ENCODE measurements around the gene MYEOV. TPM values are rescaled to one million over a fixed set of nuclear protein-coding genes. Genes with fewer than 3 reads are reported as not detected.

The MYEOV gene
- total RNA-seq, 4 donors from 2014 or later: 5.7 to 24.6 (median 20.2) TPM

- WGBS, 2 donors: 9 to 13% methylated on average over 7 to 8 of the region's 22 CpGs
- intact Hi-C loops (cut with DNase I): no loop called here
Observed at GRCh38 chr11:69298267-69299022, 4.5 kb downstream of the MYEOV start.

GRCh38 chr11:69299023-69299461, 5.1 kb downstream of the MYEOV start:
- peaks cover 44 to 85% (median 53%) of the 10 kb centered on the region in 3 donors for H3K4me1 ChIP-seq
- H3K27me3 ChIP-seq: no peaks in the 10 kb centered on the region
- H3K27ac ChIP-seq: peak overlapping the region; percentile 88 to 92 (median 91)
- no peak for DNase-seq
- TF ChIP-seq CTCF (IDR thresholded peaks at IDR 0.05) (no peak), POLR2A (IDR thresholded peaks at IDR 0.05) (no peak)
- H3K4me3 ChIP-seq: peak overlapping the region in 2 of 4 donors; percentile 36 to 53
- intact Hi-C loops (cut with DNase I): no loop called here
- H3K36me3 ChIP-seq: no peaks in the 10 kb centered on the region
- WGBS, 2 donors: 72 to 100% methylated on average over 1 to 4 of the region's 11 CpGs
- H3K9me3 ChIP-seq: no peaks in the 10 kb centered on the region

More at GRCh38 chr11:69298267-69299022, 4.5 kb downstream of the MYEOV start:
- H3K4me1 ChIP-seq: peaks cover 50 to 91% (median 55%) of the 10 kb centered on the region in 3 donors
- TF ChIP-seq POLR2A (IDR thresholded peaks at IDR 0.05) (no peak), CTCF (IDR thresholded peaks at IDR 0.05) (peak in 1 of 6 experiments; percentile 10)
- H3K36me3 ChIP-seq: no peaks in the 10 kb centered on the region
- no peaks in the 10 kb centered on the region for H3K27me3 ChIP-seq
- peak overlapping the region in 3 of 4 donors; percentile 33 to 53 (median 36) for H3K4me3 ChIP-seq
- H3K27ac ChIP-seq: peak overlapping the region; percentile 88 to 92 (median 91)
- H3K9me3 ChIP-seq: no peaks in the 10 kb centered on the region
- peak; percentile 45 for DNase-seq

GRCh38 chr11:69299572-69299971, 5.6 kb downstream of the MYEOV start:
- intact Hi-C loops (cut with DNase I): no loop called here
- WGBS, 2 donors: 87 to 94% methylated on average over 7 of the region's 8 CpGs
- no peaks in the 10 kb centered on the region for H3K36me3 ChIP-seq
- H3K27me3 ChIP-seq: no peaks in the 10 kb centered on the region
- peaks cover 43 to 79% (median 51%) of the 10 kb centered on the region in 3 donors for H3K4me1 ChIP-seq
- no peaks in the 10 kb centered on the region for H3K9me3 ChIP-seq
- no peak for TF ChIP-seq CTCF (IDR thresholded peaks at IDR 0.05)
- TF ChIP-seq POLR2A (IDR thresholded peaks at IDR 0.05): no peak
- peak overlapping the region in 3 of 4 donors; percentile 88 to 92 (median 90) for H3K27ac ChIP-seq
- no peak for DNase-seq
- H3K4me3 ChIP-seq: no peak overlapping the region

- WGBS, 2 donors: 83% methylated on average over 8 to 11 of the region's 11 CpGs
- no peaks in the 10 kb centered on the region for H3K36me3 ChIP-seq
- H3K9me3 ChIP-seq: no peaks in the 10 kb centered on the region
- peaks cover 43 to 71% (median 51%) of the 10 kb centered on the region in 3 donors for H3K4me1 ChIP-seq
- peak overlapping the region in 3 of 4 donors; percentile 11 to 92 (median 90) for H3K27ac ChIP-seq
- TF ChIP-seq CTCF (IDR thresholded peaks at IDR 0.05): no peak
- TF ChIP-seq POLR2A (IDR thresholded peaks at IDR 0.05): no peak
- intact Hi-C loops (cut with DNase I): no loop called here
- no peak for DNase-seq
- no peaks in the 10 kb centered on the region for H3K27me3 ChIP-seq
- no peak overlapping the region for H3K4me3 ChIP-seq
Observed at GRCh38 chr11:69300120-69301060, 6.4 kb downstream of the MYEOV start.

All from esophagus squamous epithelium (tissue), 5 donors.